Measurements from ENCODE around the gene ADIPOR1. TPM values are rescaled to one million over a fixed set of nuclear protein-coding genes. Genes with fewer than 3 reads are reported as not detected.

Gene ADIPOR1, protein sequence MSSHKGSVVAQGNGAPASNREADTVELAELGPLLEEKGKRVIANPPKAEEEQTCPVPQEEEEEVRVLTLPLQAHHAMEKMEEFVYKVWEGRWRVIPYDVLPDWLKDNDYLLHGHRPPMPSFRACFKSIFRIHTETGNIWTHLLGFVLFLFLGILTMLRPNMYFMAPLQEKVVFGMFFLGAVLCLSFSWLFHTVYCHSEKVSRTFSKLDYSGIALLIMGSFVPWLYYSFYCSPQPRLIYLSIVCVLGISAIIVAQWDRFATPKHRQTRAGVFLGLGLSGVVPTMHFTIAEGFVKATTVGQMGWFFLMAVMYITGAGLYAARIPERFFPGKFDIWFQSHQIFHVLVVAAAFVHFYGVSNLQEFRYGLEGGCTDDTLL
- 56.6 to 63.5 TPM (median 63.4 TPM) in 5 replicates for total RNA-seq (2022; extraction: Qiagen RNA extraction)

DNA sequence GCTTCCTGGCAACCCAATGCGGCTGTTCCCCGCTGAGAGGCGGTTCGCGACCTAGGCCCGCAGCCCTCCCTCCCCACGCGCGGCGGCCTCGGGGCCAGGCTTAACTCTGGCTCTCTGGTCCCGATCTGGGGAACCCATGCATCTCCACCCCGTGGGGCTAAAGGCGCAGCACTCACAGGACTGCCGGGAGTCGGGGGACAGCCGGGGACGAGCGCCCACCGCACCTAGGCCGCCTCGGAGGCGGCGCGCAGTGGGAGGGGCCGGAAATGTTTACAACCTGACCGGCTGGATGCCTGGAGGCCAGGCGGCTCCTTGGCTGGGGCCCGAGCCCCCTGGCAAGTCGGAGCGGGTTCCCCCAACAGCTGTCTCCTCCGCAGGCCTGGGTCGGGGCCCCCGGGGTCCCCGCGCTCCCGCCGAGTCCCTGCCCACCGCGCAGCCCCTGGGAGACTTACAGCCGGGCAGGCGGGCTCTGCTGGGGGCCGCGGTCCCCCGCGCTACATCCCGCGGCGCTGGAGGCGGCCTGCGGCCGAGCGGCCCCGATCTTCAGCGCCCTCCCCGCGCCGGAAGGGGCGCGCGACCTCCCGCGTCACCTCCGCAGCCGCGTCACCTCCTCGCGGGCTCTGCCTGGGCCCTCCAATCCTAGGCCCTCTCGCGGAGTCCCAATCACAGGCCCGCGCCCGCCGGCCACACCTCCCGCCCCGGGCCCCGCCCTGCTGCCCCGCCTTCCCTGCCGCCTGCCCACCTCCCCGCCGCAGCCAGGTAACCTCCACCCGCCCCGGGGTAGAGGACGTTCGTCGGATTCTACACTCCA, at the start of gene ADIPOR1:
TSS of gene ADIPOR1 (minus strand) at position 580 of the 811 bp plus-strand sequence. CDS start 7,242 bp downstream, outside the sequence.

GRCh38 chr1:203006948-203007871, 49.1 kb upstream of the ADIPOR1 start, which contains the start of gene TMEM183A:
TMEM183A (plus strand) TSS chr1:203007374; CDS start chr1:203007466, 92 bp downstream.

DNA sequence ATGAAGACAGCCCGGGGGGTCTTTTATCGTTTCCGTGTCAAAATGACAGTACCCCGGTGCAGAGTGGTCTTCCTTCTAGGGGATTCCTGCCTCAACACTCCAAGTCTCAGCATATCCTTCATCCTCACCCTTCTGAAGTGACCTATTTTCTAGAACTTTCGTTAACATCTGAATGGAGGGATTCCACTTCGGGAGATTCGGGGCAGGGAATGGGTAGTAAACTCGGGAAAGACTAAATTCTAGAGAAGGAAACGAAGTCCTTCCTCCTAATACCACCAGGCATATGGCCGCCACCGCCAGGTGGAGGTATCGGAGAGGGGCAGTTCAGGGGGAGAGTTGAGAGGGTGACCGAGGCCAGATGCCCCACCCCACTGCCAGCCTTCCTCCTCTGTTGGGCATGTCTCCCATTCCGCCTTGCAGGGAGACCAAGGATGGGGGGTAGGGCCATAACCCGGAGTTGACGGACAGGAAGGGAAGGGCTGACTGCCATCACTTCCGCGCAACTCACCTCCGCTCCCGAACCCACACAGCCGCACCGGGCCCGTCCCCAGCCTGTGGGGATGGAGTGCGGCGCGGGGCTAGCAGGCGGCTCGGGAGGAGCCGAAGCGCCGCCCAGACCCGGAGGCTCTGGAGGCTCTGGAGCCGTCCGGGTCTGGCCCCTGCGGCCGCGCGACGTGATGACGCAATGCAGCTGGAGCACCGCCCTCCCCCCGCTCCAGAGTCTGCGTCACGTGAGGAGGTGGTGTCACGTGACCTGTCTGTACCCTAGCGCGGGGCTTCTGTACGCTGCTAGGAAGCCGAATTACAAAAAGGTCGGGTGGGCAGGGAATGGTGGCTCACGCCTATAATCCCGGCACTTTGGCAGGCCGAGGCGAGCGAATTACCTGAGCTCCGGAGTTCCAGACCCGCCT, 31.3 kb downstream of the ADIPOR1 start, which contains the start of gene KLHL12:
TSS of gene KLHL12 (minus strand) at position 654 of the 911 bp plus-strand sequence. CDS start 2,072 bp downstream, outside the sequence.

Other genes with a start within 250 kb of the ADIPOR1 start
- gene SYT2, start 247.9 kb downstream of the ADIPOR1 start, total RNA-seq (2022; extraction: Qiagen RNA extraction), result 0.23 to 0.38 TPM (median 0.31 TPM) in 5 replicates
- gene KDM5B, start 149.9 kb downstream of the ADIPOR1 start, total RNA-seq (2022; extraction: Qiagen RNA extraction), result 12.7 to 17.2 TPM (median 15.9 TPM) in 5 replicates
- 2.8 to 5.1 TPM (median 3.8 TPM) in 5 replicates for gene PCAT6, start 147.4 kb downstream of the ADIPOR1 start, total RNA-seq (2022; extraction: Qiagen RNA extraction)
- gene RABIF, start 69.2 kb downstream of the ADIPOR1 start, total RNA-seq (2022; extraction: Qiagen RNA extraction), result 13.4 to 15.9 TPM (median 13.6 TPM) in 5 replicates
- gene KLHL12, start 31.1 kb downstream of the ADIPOR1 start, total RNA-seq (2022; extraction: Qiagen RNA extraction), result 17.3 to 18.4 TPM (median 17.5 TPM) in 5 replicates
- 20.2 to 23.5 TPM (median 20.8 TPM) in 5 replicates for gene CYB5R1, start 8.9 kb upstream of the ADIPOR1 start, total RNA-seq (2022; extraction: Qiagen RNA extraction)
- gene TMEM183A, start 49.1 kb upstream of the ADIPOR1 start, total RNA-seq (2022; extraction: Qiagen RNA extraction), result 42.6 to 50.8 TPM (median 47.2 TPM) in 5 replicates
- 0.29 to 0.89 TPM (median 0.45 TPM) in 5 replicates for gene PPFIA4, start 68.2 kb upstream of the ADIPOR1 start, total RNA-seq (2022; extraction: Qiagen RNA extraction)
- not detected in 5 replicates for gene MYOG, start 127.7 kb upstream of the ADIPOR1 start, total RNA-seq (2022; extraction: Qiagen RNA extraction)
- gene ADORA1, start 169.4 kb upstream of the ADIPOR1 start, total RNA-seq (2022; extraction: Qiagen RNA extraction), result 0.50 to 0.74 TPM (median 0.68 TPM) in 5 replicates
- gene MYBPH, start 217.5 kb upstream of the ADIPOR1 start, total RNA-seq (2022; extraction: Qiagen RNA extraction), result 0.09 TPM in 1 of 5 replicates, not detected in the others
- gene CHI3L1, start 228.4 kb upstream of the ADIPOR1 start, total RNA-seq (2022; extraction: Qiagen RNA extraction), result not detected in 5 replicates